Activated T-helper 9 cell treated with anti-CD3 and anti-CD28 coated beads, Interleukin-2, amount 50 U/mL, for 16 hours (primary cell): ENCODE measurements around the gene BCAT1.
"Not testable (repeated sequence)": the region's sequence is repeated elsewhere in the genome, so short reads cannot be mapped to it uniquely, and the experiment has no call there.

ENCODE experiments used
- DNase-seq: peaks from one replicate; pipeline ENCODE4 v3.0.0-alpha.2; 2020; ENCODE audit warnings: low read depth

The BCAT1 gene

GRCh38 chr12:24956351-24956750 is 7.5 kb upstream of the BCAT1 start:
- DNase-seq = not testable (repeated sequence)

GRCh38 chr12:24955853-24956252 is 7.0 kb upstream of the BCAT1 start:
- DNase-seq = no peak

- DNase-seq = no peak
These were observed 6.5 kb upstream of the BCAT1 start for GRCh38 chr12:24955389-24955788.

- DNase-seq = no peak
These were observed 5.4 kb upstream of the BCAT1 start for GRCh38 chr12:24954261-24954660.

GRCh38 chr12:24952389-24952788 is 3.5 kb upstream of the BCAT1 start:
- DNase-seq = no peak

GRCh38 chr12:24950231-24950834 is 1.4 kb upstream of the BCAT1 start:
- DNase-seq = no peak

- no peak for DNase-seq
These were observed 513 bp downstream of the BCAT1 start for GRCh38 chr12:24948420-24948756.

- no peak for DNase-seq
These were observed 1.1 kb downstream of the BCAT1 start for GRCh38 chr12:24947541-24948419.

GRCh38 chr12:24945845-24946244 is 3.1 kb downstream of the BCAT1 start:
- DNase-seq = no peak

- DNase-seq = no peak
These were observed 3.9 kb downstream of the BCAT1 start for GRCh38 chr12:24945039-24945438.

GRCh38 chr12:24944601-24944975 is 4.3 kb downstream of the BCAT1 start:
- no peak for DNase-seq

GRCh38 chr12:24943947-24944600 is 4.8 kb downstream of the BCAT1 start:
- DNase-seq = no peak

GRCh38 chr12:24940157-24940556 is 8.7 kb downstream of the BCAT1 start:
- no peak for DNase-seq

- not testable (repeated sequence) for DNase-seq
These were observed 9.3 kb downstream of the BCAT1 start for GRCh38 chr12:24939551-24939950.

GRCh38 chr12:24938341-24938740 is 10.6 kb downstream of the BCAT1 start:
- no peak for DNase-seq

GRCh38 chr12:24937553-24938244 is 11.2 kb downstream of the BCAT1 start:
- DNase-seq = no peak

- no peak for DNase-seq
These were observed 15.1 kb downstream of the BCAT1 start for GRCh38 chr12:24933694-24934407.

GRCh38 chr12:24931666-24932405 is 17.1 kb downstream of the BCAT1 start:
- no peak for DNase-seq

- no peak for DNase-seq
These were observed 18.9 kb downstream of the BCAT1 start for GRCh38 chr12:24929953-24930352.

- DNase-seq = not testable (repeated sequence)
These were observed 20.2 kb downstream of the BCAT1 start for GRCh38 chr12:24928533-24929306.
